HL-60/S4 (cell line): Measurements from ENCODE around the gene CNOT11.
"Not testable (repeated sequence)": the region's sequence is repeated elsewhere in the genome, so short reads cannot be mapped to it uniquely, and the experiment has no call there.

Source experiments
- in situ Hi-C: fragments of 300-500 bp; cut with MboI; formaldehyde crosslinking; loops from 2 replicates; pipeline ENCODE4 v1.14.3; 2022; ENCODE audit warnings: low sequenced_read_pairs

The CNOT11 gene

DNA sequence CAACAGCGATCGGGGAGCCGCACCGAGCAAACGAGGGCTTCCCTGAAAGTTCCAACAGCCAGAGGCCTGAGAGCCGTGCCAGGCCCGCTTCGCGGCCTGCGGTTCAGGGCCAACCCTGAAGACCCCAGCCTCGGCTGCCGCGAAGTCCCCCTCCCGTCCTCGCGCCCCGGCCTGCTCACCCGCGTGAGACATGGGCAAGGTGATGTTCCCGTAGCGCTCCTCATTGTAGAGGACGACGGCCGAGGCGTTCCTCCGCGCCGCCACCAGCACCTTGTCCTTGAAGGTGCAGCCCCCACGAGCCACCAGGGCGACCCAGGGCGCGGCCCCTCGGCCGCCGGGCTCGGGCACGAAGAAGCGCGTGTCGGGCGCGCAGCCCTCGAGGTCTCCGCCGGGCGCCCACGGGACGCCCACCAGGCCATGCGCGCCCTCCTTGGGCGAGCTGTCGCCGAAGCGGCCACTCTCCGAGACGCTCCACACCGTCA, 55.3 kb downstream of the CNOT11 start:
- in situ Hi-C loops = no loop called here

DNA sequence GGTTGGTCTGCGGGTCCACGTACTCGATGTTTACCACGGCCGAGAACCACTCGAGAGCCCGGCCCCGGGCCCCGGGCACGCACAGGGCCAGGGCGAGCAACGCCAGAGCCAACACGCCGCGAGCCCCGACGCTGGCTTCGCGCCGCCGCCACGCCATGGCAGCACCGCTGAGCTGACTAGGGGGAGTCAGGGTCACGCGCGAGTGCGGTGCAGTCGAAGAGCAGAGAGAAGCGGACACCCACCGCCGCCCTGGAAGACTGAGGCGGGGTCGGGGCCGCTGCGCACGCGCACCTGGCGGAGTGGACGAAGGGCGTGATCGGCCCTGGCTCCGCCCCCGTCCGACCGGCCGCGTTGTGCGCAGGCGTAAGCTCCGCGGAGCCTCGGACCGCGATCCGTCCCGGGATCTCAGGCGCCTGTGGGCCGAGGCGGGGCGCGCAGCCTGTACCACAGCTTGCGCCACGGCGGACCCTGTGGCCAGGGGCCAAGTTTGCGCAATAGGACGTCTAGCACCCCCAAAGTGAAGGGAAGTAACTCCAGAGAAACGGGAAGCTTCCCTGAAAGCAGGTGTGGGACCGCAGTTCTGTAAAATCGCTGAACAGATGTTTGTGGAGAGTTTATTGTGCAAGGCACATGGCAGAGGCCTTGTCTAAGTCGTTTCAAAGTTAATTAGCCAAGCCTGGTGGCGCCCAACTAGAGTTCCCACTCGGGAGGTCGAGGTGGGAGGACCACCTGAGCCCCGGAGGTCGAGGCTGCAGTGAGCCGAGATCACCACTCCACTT, 55.9 kb downstream of the CNOT11 start, which contains the start of gene RNF149:
RNF149 (minus strand) TSS at position 270 of the 779 bp plus-strand sequence; CDS start at position 157, 113 bp downstream.
- in situ Hi-C loops = no loop called here

- in situ Hi-C loops = no loop called here
Measured at GRCh38 chr2:101310090-101310833, 57.6 kb downstream of the CNOT11 start.

GRCh38 chr2:101310834-101311695, 58.4 kb downstream of the CNOT11 start:
- in situ Hi-C loops = no loop called here

- in situ Hi-C loops = no loop called here
Measured at GRCh38 chr2:101311696-101312017, 59.0 kb downstream of the CNOT11 start.

- in situ Hi-C loops = not testable (repeated sequence)
Measured at GRCh38 chr2:101316568-101316967, 63.9 kb downstream of the CNOT11 start.
